IPS-NIHi7 (cell line): Measurements from ENCODE around the gene TTC28.
A peak's percentile ranks its signal among the peaks of the same experiment; 100 is the strongest.

Source experiments
- DNase-seq: peaks from one replicate; pipeline ENCODE4 v3.0.0; 2012; ENCODE audit warnings: mixed read lengths; ENCODE audit errors: extremely low spot score

Gene TTC28

GRCh38 chr22:27989758-27990450, 689.7 kb downstream of the TTC28 start:
- no peak for DNase-seq

- DNase-seq: no peak
These were observed 690.9 kb downstream of the TTC28 start for GRCh38 chr22:27988704-27989103.

- DNase-seq: no peak
These were observed 692.1 kb downstream of the TTC28 start for GRCh38 chr22:27987557-27987956.

GRCh38 chr22:27986937-27987336, 692.7 kb downstream of the TTC28 start:
- DNase-seq: no peak

- DNase-seq: no peak
These were observed 693.2 kb downstream of the TTC28 start for GRCh38 chr22:27986459-27986858.

GRCh38 chr22:27985323-27986275, 694.0 kb downstream of the TTC28 start:
- DNase-seq: no peak

- no peak for DNase-seq
These were observed 694.9 kb downstream of the TTC28 start for GRCh38 chr22:27984723-27985122.

- DNase-seq: no peak
These were observed 695.5 kb downstream of the TTC28 start for GRCh38 chr22:27984001-27984695.

- no peak for DNase-seq
These were observed 696.3 kb downstream of the TTC28 start for GRCh38 chr22:27983361-27983791.

- no peak for DNase-seq
These were observed 696.9 kb downstream of the TTC28 start for GRCh38 chr22:27982630-27983180.

- DNase-seq: no peak
These were observed 697.5 kb downstream of the TTC28 start for GRCh38 chr22:27982106-27982505.

GRCh38 chr22:27980424-27981148, 699.1 kb downstream of the TTC28 start:
- DNase-seq: peak; percentile 76

- DNase-seq: no peak
These were observed 700.8 kb downstream of the TTC28 start for GRCh38 chr22:27978802-27979201.

GRCh38 chr22:27978317-27978716, 701.3 kb downstream of the TTC28 start:
- DNase-seq: no peak

GRCh38 chr22:27976586-27976985, 703.1 kb downstream of the TTC28 start:
- no peak for DNase-seq

GRCh38 chr22:27975381-27976013, 704.1 kb downstream of the TTC28 start:
- no peak for DNase-seq

- DNase-seq: no peak
These were observed 705.8 kb downstream of the TTC28 start for GRCh38 chr22:27973846-27974245.

- DNase-seq: no peak
These were observed 706.6 kb downstream of the TTC28 start for GRCh38 chr22:27972732-27973698.

- no peak for DNase-seq
These were observed 707.7 kb downstream of the TTC28 start for GRCh38 chr22:27971926-27972325.
